IPS-20b (cell line): ENCODE results near the gene PCCA.
"Not testable (repeated sequence)": the region's sequence is repeated elsewhere in the genome, so short reads cannot be mapped to it uniquely, and the experiment has no call there.

Experiments used
- H3K27ac ChIP-seq: one replicate; pipeline ENCODE4 v1.5.1; 2013; ENCODE audit warnings: low read length
- H3K27me3 ChIP-seq: 2 replicates; pipeline ENCODE4 v1.6.1; 2013; ENCODE audit warnings: mild to moderate bottlenecking, low read length, inconsistent platforms; ENCODE audit not compliant: insufficient read depth
- H3K36me3 ChIP-seq: 2 replicates; pipeline ENCODE4 v1.6.1; 2013; ENCODE audit warnings: low read depth, mild to moderate bottlenecking, inconsistent platforms, low read length, moderate library complexity; ENCODE audit not compliant: insufficient read depth
- H3K4me1 ChIP-seq: 2 replicates; pipeline ENCODE4 v1.6.1; 2013; ENCODE audit warnings: mild to moderate bottlenecking, control low read depth, inconsistent platforms, low read length, moderate library complexity; ENCODE audit not compliant: insufficient read depth
- H3K4me3 ChIP-seq: 2 replicates; pipeline ENCODE4 v1.5.1; 2013; ENCODE audit warnings: mild to moderate bottlenecking, low read length, inconsistent platforms
- H3K9ac ChIP-seq: 2 replicates; pipeline ENCODE4 v1.6.1; 2013; ENCODE audit warnings: low read depth, mild to moderate bottlenecking, inconsistent platforms, low read length, moderate library complexity
- H3K9me3 ChIP-seq: 2 replicates; pipeline ENCODE4 v1.6.1; 2013; ENCODE audit warnings: mild to moderate bottlenecking, low read depth, low read length, inconsistent platforms; ENCODE audit not compliant: insufficient read depth

Gene PCCA

GRCh38 chr13:100518394-100519062, 429.6 kb downstream of the PCCA start:
- Histone ChIP-seq H3K9me3 (no peaks in the 10 kb centered on the region), H3K27ac (no peak overlapping the region), H3K4me3 (no peak overlapping the region), H3K27me3 (no peaks in the 10 kb centered on the region), H3K9ac (no peak overlapping the region), H3K4me1 (peaks cover 43% of the 10 kb centered on the region), H3K36me3 (no peaks in the 10 kb centered on the region; the same call in 1 of the 2 replicates)

DNA sequence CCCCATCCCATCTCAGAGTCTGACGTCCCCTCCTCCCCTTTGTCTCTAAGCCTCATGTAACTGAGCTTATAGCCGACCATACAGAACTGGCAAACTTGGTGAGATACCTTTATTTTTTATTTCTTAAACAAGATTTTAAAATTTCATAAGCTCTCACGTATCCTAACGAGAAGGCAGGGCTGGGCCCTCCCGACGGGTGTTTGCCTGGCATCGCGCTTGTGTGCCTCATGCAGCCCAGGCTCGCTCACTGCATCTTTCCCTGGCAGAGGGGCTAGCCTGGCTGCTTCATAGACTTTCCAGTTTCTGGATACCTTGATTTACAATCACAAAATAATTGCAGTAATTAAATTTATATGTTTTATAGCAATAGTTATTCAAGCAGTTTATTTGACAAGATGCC, 430.7 kb downstream of the PCCA start:
- no peak overlapping the region for H3K27ac ChIP-seq
- no peak overlapping the region for H3K9ac ChIP-seq
- H3K27me3 ChIP-seq, result no peaks in the 10 kb centered on the region
- H3K36me3 ChIP-seq, result no peaks in the 10 kb centered on the region; the same call in 1 of the 2 replicates
- H3K4me3 ChIP-seq, result no peak overlapping the region
- H3K9me3 ChIP-seq, result no peaks in the 10 kb centered on the region
- H3K4me1 ChIP-seq, result peaks cover 32% of the 10 kb centered on the region

- Histone ChIP-seq H3K9me3 (no peaks in the 10 kb centered on the region), H3K9ac (peak overlapping the region; percentile 64; the same call in 1 of the 2 replicates), H3K27ac (no peak overlapping the region), H3K27me3 (no peaks in the 10 kb centered on the region), H3K36me3 (no peaks in the 10 kb centered on the region; the same call in 1 of the 2 replicates), H3K4me3 (no peak overlapping the region), H3K4me1 (peaks cover 27% of the 10 kb centered on the region)
Observed at GRCh38 chr13:100520936-100521850, 432.3 kb downstream of the PCCA start.

GRCh38 chr13:100521851-100522617, 433.1 kb downstream of the PCCA start:
- H3K4me3 ChIP-seq, result no peak overlapping the region
- H3K4me1 ChIP-seq, result peaks cover 27% of the 10 kb centered on the region
- no peak overlapping the region for H3K27ac ChIP-seq
- no peaks in the 10 kb centered on the region for H3K9me3 ChIP-seq
- peak overlapping the region; percentile 13; the same call in 1 of the 2 replicates for H3K9ac ChIP-seq
- H3K27me3 ChIP-seq, result no peaks in the 10 kb centered on the region
- no peaks in the 10 kb centered on the region for H3K36me3 ChIP-seq

GRCh38 chr13:100522618-100523309, 433.9 kb downstream of the PCCA start:
- Histone ChIP-seq H3K9me3 (no peaks in the 10 kb centered on the region), H3K27me3 (no peaks in the 10 kb centered on the region), H3K4me1 (peaks cover 21% of the 10 kb centered on the region), H3K9ac (no peak overlapping the region), H3K27ac (no peak overlapping the region), H3K36me3 (peaks cover 3% of the 10 kb centered on the region; the same call in 1 of the 2 replicates), H3K4me3 (no peak overlapping the region)

- no peak overlapping the region for H3K9ac ChIP-seq
- no peaks in the 10 kb centered on the region for H3K9me3 ChIP-seq
- no peak overlapping the region for H3K4me3 ChIP-seq
- peaks cover 9% of the 10 kb centered on the region for H3K36me3 ChIP-seq
- no peak overlapping the region for H3K27ac ChIP-seq
- peaks cover 20% of the 10 kb centered on the region for H3K4me1 ChIP-seq
- no peaks in the 10 kb centered on the region for H3K27me3 ChIP-seq
Observed at GRCh38 chr13:100523411-100523810, 434.5 kb downstream of the PCCA start.

GRCh38 chr13:100523981-100524386, 435.1 kb downstream of the PCCA start:
- no peak overlapping the region for H3K4me3 ChIP-seq
- no peak overlapping the region for H3K27ac ChIP-seq
- H3K4me1 ChIP-seq, result peaks cover 20% of the 10 kb centered on the region
- H3K27me3 ChIP-seq, result no peaks in the 10 kb centered on the region
- H3K9me3 ChIP-seq, result no peaks in the 10 kb centered on the region
- peaks cover 10% of the 10 kb centered on the region for H3K36me3 ChIP-seq
- H3K9ac ChIP-seq, result no peak overlapping the region

- not testable (repeated sequence) for H3K27me3 ChIP-seq, H3K9ac ChIP-seq, H3K4me3 ChIP-seq, H3K9me3 ChIP-seq, H3K36me3 ChIP-seq, H3K27ac ChIP-seq
- H3K4me1 ChIP-seq, result peaks cover 16% of the 10 kb centered on the region
Observed at GRCh38 chr13:100524688-100525087, 435.8 kb downstream of the PCCA start.

DNA sequence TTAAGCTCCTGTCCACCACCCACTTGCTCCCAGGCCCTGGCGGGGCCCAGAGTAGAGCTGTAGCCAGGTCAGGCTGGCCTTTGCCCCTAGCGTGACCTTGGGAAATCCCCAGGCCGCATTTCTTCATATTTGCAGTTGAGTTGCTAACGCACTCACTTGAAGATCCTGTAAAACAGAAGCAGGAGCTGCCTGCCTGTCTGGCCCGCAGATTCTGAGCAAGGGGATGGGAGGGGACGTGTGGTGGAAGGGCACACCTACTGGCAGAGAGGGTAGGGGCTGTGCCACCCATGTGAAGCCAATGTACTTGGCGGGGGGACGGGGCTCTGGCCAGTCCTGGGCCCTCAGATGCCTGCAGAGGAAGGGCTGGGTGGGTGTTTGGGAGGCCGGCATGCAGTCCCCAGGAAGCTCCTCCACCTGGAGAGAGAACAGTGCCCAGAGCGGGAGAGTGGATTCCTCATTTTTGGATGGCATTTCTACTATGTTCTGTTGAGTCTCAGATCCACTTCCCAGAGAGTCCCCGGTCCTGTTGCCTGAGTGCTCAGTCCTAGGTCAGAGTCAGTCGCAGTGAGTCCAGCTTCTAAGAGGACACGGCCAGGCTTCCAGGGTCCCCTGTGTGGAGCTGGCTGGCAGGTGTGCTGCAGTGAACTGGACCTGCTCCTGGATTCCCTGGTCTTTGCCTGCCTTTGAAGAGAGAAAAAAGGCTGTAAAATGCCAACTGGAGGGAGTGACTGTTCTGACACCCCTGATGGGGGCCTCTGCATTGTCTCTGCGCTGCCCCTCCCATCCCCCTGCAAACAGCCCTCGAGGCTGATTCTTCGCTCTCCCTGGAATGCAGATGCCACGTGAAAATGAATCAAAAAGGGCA, 436.8 kb downstream of the PCCA start:
- Histone ChIP-seq H3K27ac (no peak overlapping the region), H3K4me1 (peaks cover 25% of the 10 kb centered on the region), H3K9me3 (no peaks in the 10 kb centered on the region), H3K36me3 (peaks cover 14% of the 10 kb centered on the region), H3K4me3 (no peak overlapping the region), H3K27me3 (no peaks in the 10 kb centered on the region), H3K9ac (no peak overlapping the region)

DNA sequence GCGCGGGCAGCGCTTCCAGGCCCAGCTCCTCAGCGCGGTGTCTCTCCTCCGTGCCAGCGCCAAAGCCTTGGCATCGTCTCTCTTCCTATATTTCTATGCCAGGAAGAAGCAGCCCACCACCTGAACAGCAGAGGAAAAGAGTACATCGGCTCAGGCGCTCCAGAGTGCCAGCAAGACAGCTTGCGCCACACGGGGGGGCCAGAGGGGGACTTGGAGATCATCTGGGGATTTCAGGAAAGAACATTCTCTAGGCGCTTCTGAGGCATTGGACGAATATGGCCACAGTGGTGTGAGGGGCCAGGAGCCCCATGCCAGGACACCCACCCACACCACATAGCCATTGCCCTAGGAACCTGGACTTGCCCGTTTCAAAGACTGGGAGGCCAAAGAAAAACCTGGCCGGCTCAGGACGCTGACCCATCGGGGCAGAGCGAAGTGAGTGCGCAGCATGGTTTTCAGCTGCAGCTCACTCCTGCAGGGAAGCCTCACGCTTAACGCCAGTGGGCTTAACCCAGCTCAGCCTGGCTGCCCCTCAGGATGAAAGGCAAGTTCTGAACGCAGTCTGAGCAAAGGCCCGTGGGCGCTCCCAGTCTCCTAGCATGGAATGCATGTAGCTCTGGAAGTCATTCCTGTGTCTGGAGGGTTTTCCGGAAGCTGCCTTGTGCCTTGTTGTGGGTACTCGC, 437.6 kb downstream of the PCCA start:
- H3K27ac ChIP-seq, result no peak overlapping the region
- no peaks in the 10 kb centered on the region for H3K9me3 ChIP-seq
- H3K4me3 ChIP-seq, result no peak overlapping the region
- peaks cover 22% of the 10 kb centered on the region for H3K4me1 ChIP-seq
- peaks cover 14% of the 10 kb centered on the region for H3K36me3 ChIP-seq
- H3K9ac ChIP-seq, result no peak overlapping the region
- no peaks in the 10 kb centered on the region for H3K27me3 ChIP-seq
